ENCODE results near the gene NOX4.
"Not testable (repeated sequence)": the region's sequence is repeated elsewhere in the genome, so short reads cannot be mapped to it uniquely, and the experiment has no call there.

The NOX4 gene

GRCh38 chr11:89333704-89334103 lies 157.5 kb downstream of the NOX4 start:
- not testable (repeated sequence) for H3K9me3 ChIP-seq (ENCODE audit: low read length); H3K36me3 ChIP-seq (ENCODE audit: insufficient read depth, low read length); H3K27me3 ChIP-seq (ENCODE audit: insufficient read depth, low read length); H3K27ac ChIP-seq (ENCODE audit: low read depth, low read length, poor library complexity, severe bottlenecking); H3F3A ChIP-seq (ENCODE audit: insufficient read depth, low read length); H3K4me2 ChIP-seq (ENCODE audit: low read length); H4K20me1 ChIP-seq (ENCODE audit: insufficient read depth, low read length); H3K4me1 ChIP-seq (ENCODE audit: insufficient read depth, low read length, severe bottlenecking); H2AFZ ChIP-seq (ENCODE audit: low read length); H3K4me3 ChIP-seq (ENCODE audit: low read depth, low read length, poor library complexity, severe bottlenecking); H3K9ac ChIP-seq (ENCODE audit: low read length); H3K79me2 ChIP-seq (ENCODE audit: insufficient read depth, low read length); H3K9me2 ChIP-seq (ENCODE audit: low read depth, low read length)
- TF ChIP-seq CTCF (IDR thresholded peaks at IDR 0.05; ENCODE audit: low read length), result peak; percentile 28; the same call in 1 of the 2 replicates

GRCh38 chr11:89331940-89332339 lies 159.2 kb downstream of the NOX4 start:
- H3K27ac ChIP-seq (ENCODE audit: low read depth, low read length, poor library complexity, severe bottlenecking); H3K9ac ChIP-seq (ENCODE audit: low read length); H3K4me1 ChIP-seq (ENCODE audit: insufficient read depth, low read length, severe bottlenecking); H3K79me2 ChIP-seq (ENCODE audit: insufficient read depth, low read length); H3K36me3 ChIP-seq (ENCODE audit: insufficient read depth, low read length); H3K4me3 ChIP-seq (ENCODE audit: low read depth, low read length, poor library complexity, severe bottlenecking); H3K4me2 ChIP-seq (ENCODE audit: low read length); H3K9me3 ChIP-seq (ENCODE audit: low read length); H4K20me1 ChIP-seq (ENCODE audit: insufficient read depth, low read length); H3K9me2 ChIP-seq (ENCODE audit: low read depth, low read length); H3F3A ChIP-seq (ENCODE audit: insufficient read depth, low read length); H3K27me3 ChIP-seq (ENCODE audit: insufficient read depth, low read length); H2AFZ ChIP-seq (ENCODE audit: low read length): not testable (repeated sequence)

- TF ChIP-seq EZH2 (IDR thresholded peaks at IDR 0.05; ENCODE audit: borderline replicate concordance, low read length), result no peak
- TF ChIP-seq CTCF (IDR thresholded peaks at IDR 0.05; ENCODE audit: low read length), result no peak
- Histone ChIP-seq H3K27me3 (ENCODE audit: insufficient read depth, low read length) (no peaks in the 10 kb centered on the region), H3K9me2 (ENCODE audit: low read depth, low read length) (no peaks in the 10 kb centered on the region), H3K79me2 (ENCODE audit: insufficient read depth, low read length) (no peaks in the 10 kb centered on the region), H4K20me1 (ENCODE audit: insufficient read depth, low read length) (no peaks in the 10 kb centered on the region), H3K9ac (ENCODE audit: low read length) (no peak overlapping the region), H3K9me3 (ENCODE audit: low read length) (no peaks in the 10 kb centered on the region), H3K4me1 (ENCODE audit: insufficient read depth, low read length, severe bottlenecking) (no peaks in the 10 kb centered on the region), H3K36me3 (ENCODE audit: insufficient read depth, low read length) (no peaks in the 10 kb centered on the region), H2AFZ (ENCODE audit: low read length) (no peak overlapping the region), H3K27ac (ENCODE audit: low read depth, low read length, poor library complexity, severe bottlenecking) (no peak overlapping the region), H3K4me3 (ENCODE audit: low read depth, low read length, poor library complexity, severe bottlenecking) (no peak overlapping the region), H3K4me2 (ENCODE audit: low read length) (no peak overlapping the region), H3F3A (ENCODE audit: insufficient read depth, low read length) (no peaks in the 10 kb centered on the region)
Observed at GRCh38 chr11:89327885-89328284, 163.3 kb downstream of the NOX4 start.

GRCh38 chr11:89321401-89321800 lies 169.8 kb downstream of the NOX4 start:
- Histone ChIP-seq H3F3A (ENCODE audit: insufficient read depth, low read length) (no peaks in the 10 kb centered on the region), H3K79me2 (ENCODE audit: insufficient read depth, low read length) (no peaks in the 10 kb centered on the region), H4K20me1 (ENCODE audit: insufficient read depth, low read length) (no peaks in the 10 kb centered on the region), H3K9me3 (ENCODE audit: low read length) (no peaks in the 10 kb centered on the region), H3K36me3 (ENCODE audit: insufficient read depth, low read length) (no peaks in the 10 kb centered on the region), H3K4me3 (ENCODE audit: low read depth, low read length, poor library complexity, severe bottlenecking) (no peak overlapping the region), H3K27ac (ENCODE audit: low read depth, low read length, poor library complexity, severe bottlenecking) (no peak overlapping the region), H2AFZ (ENCODE audit: low read length) (no peak overlapping the region), H3K4me2 (ENCODE audit: low read length) (no peak overlapping the region), H3K9ac (ENCODE audit: low read length) (no peak overlapping the region), H3K27me3 (ENCODE audit: insufficient read depth, low read length) (no peaks in the 10 kb centered on the region), H3K9me2 (ENCODE audit: low read depth, low read length) (no peaks in the 10 kb centered on the region), H3K4me1 (ENCODE audit: insufficient read depth, low read length, severe bottlenecking) (no peaks in the 10 kb centered on the region)
- TF ChIP-seq EZH2 (IDR thresholded peaks at IDR 0.05; ENCODE audit: borderline replicate concordance, low read length) (no peak), CTCF (IDR thresholded peaks at IDR 0.05; ENCODE audit: low read length) (no peak)

GRCh38 chr11:89310607-89311006 lies 180.6 kb downstream of the NOX4 start:
- H3K27me3 ChIP-seq (ENCODE audit: insufficient read depth, low read length); H3K4me2 ChIP-seq (ENCODE audit: low read length); H4K20me1 ChIP-seq (ENCODE audit: insufficient read depth, low read length); H3F3A ChIP-seq (ENCODE audit: insufficient read depth, low read length); H3K9ac ChIP-seq (ENCODE audit: low read length); H3K36me3 ChIP-seq (ENCODE audit: insufficient read depth, low read length); H3K9me3 ChIP-seq (ENCODE audit: low read length); H3K4me3 ChIP-seq (ENCODE audit: low read depth, low read length, poor library complexity, severe bottlenecking); H2AFZ ChIP-seq (ENCODE audit: low read length); H3K9me2 ChIP-seq (ENCODE audit: low read depth, low read length); H3K4me1 ChIP-seq (ENCODE audit: insufficient read depth, low read length, severe bottlenecking); H3K79me2 ChIP-seq (ENCODE audit: insufficient read depth, low read length); H3K27ac ChIP-seq (ENCODE audit: low read depth, low read length, poor library complexity, severe bottlenecking): not testable (repeated sequence)

Data from OCI-LY1 (cell line).